Parathyroid adenoma (tissue), 2 donors: ENCODE measurements around the gene NGF.

ENCODE experiments used
- H2AFZ ChIP-seq: fragments of 300-600 bp; sonication (generic); one replicate; pipeline ENCODE4 v1.7.0; 2017; ENCODE audit warnings: antibody characterized with exemption, mild to moderate bottlenecking
- H3K27ac ChIP-seq: fragments of 300-600 bp; sonication (generic); one replicate; pipeline ENCODE4 v1.7.0; 2017
- H3K27me3 ChIP-seq: fragments of 300-600 bp; sonication (generic); one replicate; pipeline ENCODE4 v1.7.0; 2017; ENCODE audit warnings: low read length; ENCODE audit not compliant: control insufficient read depth, insufficient read depth
- H3K36me3 ChIP-seq: fragments of 300-600 bp; sonication (generic); one replicate; pipeline ENCODE4 v1.7.0; 2017; ENCODE audit warnings: low read length; ENCODE audit not compliant: control insufficient read depth, insufficient read depth
- H3K4me1 ChIP-seq: fragments of 300-600 bp; sonication (generic); one replicate; pipeline ENCODE4 v1.7.0; 2017; ENCODE audit warnings: control low read depth
- H3K4me2 ChIP-seq: fragments of 300-600 bp; sonication (generic); one replicate; pipeline ENCODE4 v1.7.0; 2017; ENCODE audit warnings: low read length
- H3K4me3 ChIP-seq: fragments of 300-600 bp; sonication (generic); one replicate; pipeline ENCODE4 v1.7.0; 2017; ENCODE audit warnings: low read depth, low read length
- H3K79me2 ChIP-seq: fragments of 300-600 bp; sonication (generic); one replicate; pipeline ENCODE4 v1.7.0; 2017; ENCODE audit warnings: control low read depth
- H3K9ac ChIP-seq: fragments of 300-600 bp; sonication (generic); one replicate; pipeline ENCODE4 v1.7.0; 2017; ENCODE audit warnings: mild to moderate bottlenecking
- H3K9me3 ChIP-seq: fragments of 300-600 bp; sonication (generic); one replicate; pipeline ENCODE4 v1.7.0; 2017; ENCODE audit warnings: low read length; ENCODE audit not compliant: control insufficient read depth
- CTCF ChIP-seq: fragments of 300-600 bp; sonication (generic); IDR thresholded peaks from one replicate; pipeline ENCODE4 v1.7.0; 2017; ENCODE audit warnings: antibody characterized with exemption, mild to moderate bottlenecking
- donor health status: primary hyperparathyroidism.

The NGF gene

GRCh38 chr1:115337276-115337632 lies 795 bp downstream of the NGF start:
- no peak for TF ChIP-seq CTCF
- H3K9ac ChIP-seq: no peak overlapping the region

GRCh38 chr1:115336741-115337140 lies 1.3 kb downstream of the NGF start:
- H3K4me3 ChIP-seq: peak overlapping the region; percentile 10
- H3K9ac ChIP-seq: no peak overlapping the region
- H3K79me2 ChIP-seq: no peaks in the 10 kb centered on the region
- H3K9me3 ChIP-seq: no peaks in the 10 kb centered on the region
- TF ChIP-seq CTCF: no peak
- H3K4me1 ChIP-seq: peaks cover 8% of the 10 kb centered on the region
- no peak overlapping the region for H2AFZ ChIP-seq
- H3K27me3 ChIP-seq: no peaks in the 10 kb centered on the region
- no peak overlapping the region for H3K27ac ChIP-seq
- no peaks in the 10 kb centered on the region for H3K36me3 ChIP-seq
- H3K4me2 ChIP-seq: peak overlapping the region; percentile 68

More at GRCh38 chr1:115337276-115337632, 795 bp downstream of the NGF start:
- H3K79me2 ChIP-seq: no peaks in the 10 kb centered on the region
- peak overlapping the region; percentile 69 for H2AFZ ChIP-seq
- peak overlapping the region; percentile 68 for H3K4me2 ChIP-seq
- peaks cover 8% of the 10 kb centered on the region for H3K4me1 ChIP-seq
- peak overlapping the region; percentile 39 for H3K27ac ChIP-seq
- H3K9me3 ChIP-seq: no peaks in the 10 kb centered on the region
- no peaks in the 10 kb centered on the region for H3K27me3 ChIP-seq
- H3K4me3 ChIP-seq: peak overlapping the region; percentile 55
- H3K36me3 ChIP-seq: no peaks in the 10 kb centered on the region

- H3K4me3 ChIP-seq: no peak overlapping the region
- no peaks in the 10 kb centered on the region for H3K27me3 ChIP-seq
- H3K9ac ChIP-seq: no peak overlapping the region
- H3K4me2 ChIP-seq: no peak overlapping the region
- no peak overlapping the region for H3K27ac ChIP-seq
- peaks cover 8% of the 10 kb centered on the region for H3K4me1 ChIP-seq
- H3K9me3 ChIP-seq: no peaks in the 10 kb centered on the region
- no peaks in the 10 kb centered on the region for H3K36me3 ChIP-seq
- no peak overlapping the region for H2AFZ ChIP-seq
- H3K79me2 ChIP-seq: no peaks in the 10 kb centered on the region
- TF ChIP-seq CTCF: no peak
These were observed 5.0 kb downstream of the NGF start for GRCh38 chr1:115332813-115333608.

GRCh38 chr1:115331558-115332331 lies 6.3 kb downstream of the NGF start:
- H3K4me3 ChIP-seq: no peak overlapping the region
- no peak overlapping the region for H2AFZ ChIP-seq
- TF ChIP-seq CTCF: no peak
- H3K4me1 ChIP-seq: peaks cover 7% of the 10 kb centered on the region
- no peaks in the 10 kb centered on the region for H3K36me3 ChIP-seq
- no peaks in the 10 kb centered on the region for H3K79me2 ChIP-seq
- H3K27ac ChIP-seq: peak overlapping the region; percentile 24
- H3K27me3 ChIP-seq: no peaks in the 10 kb centered on the region
- no peak overlapping the region for H3K9ac ChIP-seq
- H3K9me3 ChIP-seq: no peaks in the 10 kb centered on the region
- no peak overlapping the region for H3K4me2 ChIP-seq
